ENCODE data around the gene GRN.
"Not testable (repeated sequence)": the region's sequence is repeated elsewhere in the genome, so short reads cannot be mapped to it uniquely, and the experiment has no call there.

The GRN gene

GRCh38 chr17:44369414-44370023 is 24.4 kb downstream of the GRN start:
- not testable (repeated sequence) for H3K79me2 ChIP-seq (ENCODE audit: control insufficient read depth, low read length); H3K36me3 ChIP-seq (ENCODE audit: control insufficient read depth, low read length); H3K4me3 ChIP-seq (ENCODE audit: low read length); H3K9me3 ChIP-seq (ENCODE audit: control insufficient read depth, insufficient read depth, low read length); H3K4me2 ChIP-seq (ENCODE audit: low read length); H3F3A ChIP-seq (ENCODE audit: control insufficient read depth, insufficient read depth); H3K27ac ChIP-seq (ENCODE audit: low read depth, low read length); H4K20me1 ChIP-seq (ENCODE audit: control insufficient read depth, insufficient read depth, low read depth, low read length); H3K9me2 ChIP-seq (replicated peaks; ENCODE audit: control insufficient read depth, low read length); H3K4me1 ChIP-seq (ENCODE audit: control insufficient read depth, low read length)
- H3K27me3 ChIP-seq (ENCODE audit: control insufficient read depth, low read length): peaks cover 28% of the 10 kb centered on the region

- TF ChIP-seq EZH2phosphoT487 (IDR thresholded peaks at IDR 0.05; ENCODE audit: borderline replicate concordance, low read length) (no peak), CTCF (IDR thresholded peaks at IDR 0.05; ENCODE audit: low read depth, low read length, poor library complexity, severe bottlenecking) (no peak)
- peaks cover 10% of the 10 kb centered on the region for H3K27me3 ChIP-seq (ENCODE audit: control insufficient read depth, low read length)
- H3K36me3 ChIP-seq (ENCODE audit: control insufficient read depth, low read length): no peaks in the 10 kb centered on the region
- no peak overlapping the region for H3K27ac ChIP-seq (ENCODE audit: low read depth, low read length)
- no peaks in the 10 kb centered on the region for H4K20me1 ChIP-seq (ENCODE audit: control insufficient read depth, insufficient read depth, low read depth, low read length)
- no peak overlapping the region for H3K4me2 ChIP-seq (ENCODE audit: low read length)
- H3K79me2 ChIP-seq (ENCODE audit: control insufficient read depth, low read length): no peaks in the 10 kb centered on the region
- H3K9me2 ChIP-seq (replicated peaks; ENCODE audit: control insufficient read depth, low read length): no peaks in the 10 kb centered on the region
- H3K4me1 ChIP-seq (ENCODE audit: control insufficient read depth, low read length): no peaks in the 10 kb centered on the region
- no peaks in the 10 kb centered on the region for H3K9me3 ChIP-seq (ENCODE audit: control insufficient read depth, insufficient read depth, low read length)
- no peak overlapping the region for H3K4me3 ChIP-seq (ENCODE audit: low read length)
- H3F3A ChIP-seq (ENCODE audit: control insufficient read depth, insufficient read depth): no peaks in the 10 kb centered on the region
These were observed 26.9 kb downstream of the GRN start for GRCh38 chr17:44372036-44372435.

- H3K4me3 ChIP-seq (ENCODE audit: low read length): no peak overlapping the region
- no peak overlapping the region for H3K4me2 ChIP-seq (ENCODE audit: low read length)
- no peaks in the 10 kb centered on the region for H3K36me3 ChIP-seq (ENCODE audit: control insufficient read depth, low read length)
- no peak overlapping the region for H3K27ac ChIP-seq (ENCODE audit: low read depth, low read length)
- H3K4me1 ChIP-seq (ENCODE audit: control insufficient read depth, low read length): no peaks in the 10 kb centered on the region
- no peaks in the 10 kb centered on the region for H4K20me1 ChIP-seq (ENCODE audit: control insufficient read depth, insufficient read depth, low read depth, low read length)
- H3F3A ChIP-seq (ENCODE audit: control insufficient read depth, insufficient read depth): no peaks in the 10 kb centered on the region
- H3K27me3 ChIP-seq (ENCODE audit: control insufficient read depth, low read length): peaks cover 3% of the 10 kb centered on the region; the same call in 1 of the 2 replicates
- H3K79me2 ChIP-seq (ENCODE audit: control insufficient read depth, low read length): no peaks in the 10 kb centered on the region
- no peaks in the 10 kb centered on the region for H3K9me3 ChIP-seq (ENCODE audit: control insufficient read depth, insufficient read depth, low read length)
- TF ChIP-seq EZH2phosphoT487 (IDR thresholded peaks at IDR 0.05; ENCODE audit: borderline replicate concordance, low read length): no peak
- TF ChIP-seq CTCF (IDR thresholded peaks at IDR 0.05; ENCODE audit: low read depth, low read length, poor library complexity, severe bottlenecking): no peak
- no peaks in the 10 kb centered on the region for H3K9me2 ChIP-seq (replicated peaks; ENCODE audit: control insufficient read depth, low read length)
These were observed 29.4 kb downstream of the GRN start for GRCh38 chr17:44374306-44375195.
